HG02798 (cell line): Measurements from ENCODE around the gene AGPAT3.

ENCODE experiments used
- ATAC-seq: cut with Tn5 transposase; IDR thresholded peaks from one replicate; pipeline ENCODE4 v1.9.1; 2021; ENCODE audit warnings: mild to moderate bottlenecking; ENCODE audit not compliant: unreplicated experiment, poor library complexity

The AGPAT3 gene

GRCh38 chr21:43934716-43935705 is 70.0 kb downstream of the AGPAT3 start:
- ATAC-seq, result no peak

- no peak for ATAC-seq
These were observed 70.7 kb downstream of the AGPAT3 start for GRCh38 chr21:43935711-43936110.

- ATAC-seq, result no peak
These were observed 71.4 kb downstream of the AGPAT3 start for GRCh38 chr21:43936247-43936967.

- ATAC-seq, result no peak
These were observed 72.2 kb downstream of the AGPAT3 start for GRCh38 chr21:43937051-43937832.

GRCh38 chr21:43937891-43938309 is 72.9 kb downstream of the AGPAT3 start:
- no peak for ATAC-seq

GRCh38 chr21:43938751-43939442 is 73.9 kb downstream of the AGPAT3 start:
- peak; percentile 83 for ATAC-seq

- ATAC-seq, result no peak
These were observed 74.7 kb downstream of the AGPAT3 start for GRCh38 chr21:43939443-43940328.

- no peak for ATAC-seq
These were observed 75.5 kb downstream of the AGPAT3 start for GRCh38 chr21:43940329-43941050.

- ATAC-seq, result no peak
These were observed 77.2 kb downstream of the AGPAT3 start for GRCh38 chr21:43942201-43942600.

GRCh38 chr21:43942621-43943020 is 77.6 kb downstream of the AGPAT3 start:
- ATAC-seq, result no peak

GRCh38 chr21:43943512-43944077 is 78.6 kb downstream of the AGPAT3 start:
- no peak for ATAC-seq

- ATAC-seq, result no peak
These were observed 79.1 kb downstream of the AGPAT3 start for GRCh38 chr21:43944078-43944633.

GRCh38 chr21:43944757-43945156 is 79.7 kb downstream of the AGPAT3 start:
- no peak for ATAC-seq

- ATAC-seq, result no peak
These were observed 83.9 kb downstream of the AGPAT3 start for GRCh38 chr21:43948740-43949498.

- no peak for ATAC-seq
These were observed 84.6 kb downstream of the AGPAT3 start for GRCh38 chr21:43949499-43950208.

- ATAC-seq, result no peak
These were observed 85.5 kb downstream of the AGPAT3 start for GRCh38 chr21:43950481-43950880.
